Stimulated activated CD8-positive, alpha-beta memory T cell treated with anti-CD3 and anti-CD28 coated beads, Interleukin-4, amount 100 ng/mL, for 1 hour (primary cell): ENCODE measurements around the gene CORO1A.
"Not testable (repeated sequence)": the region's sequence is repeated elsewhere in the genome, so short reads cannot be mapped to it uniquely, and the experiment has no call there.

Experiments
- DNase-seq, 2 donors: peaks; one replicate each; pipeline ENCODE4 v3.0.0-alpha.2; 2020; ENCODE audit warnings: low read depth in 2 of 2, low spot score in 1 of 2

Gene CORO1A

DNA sequence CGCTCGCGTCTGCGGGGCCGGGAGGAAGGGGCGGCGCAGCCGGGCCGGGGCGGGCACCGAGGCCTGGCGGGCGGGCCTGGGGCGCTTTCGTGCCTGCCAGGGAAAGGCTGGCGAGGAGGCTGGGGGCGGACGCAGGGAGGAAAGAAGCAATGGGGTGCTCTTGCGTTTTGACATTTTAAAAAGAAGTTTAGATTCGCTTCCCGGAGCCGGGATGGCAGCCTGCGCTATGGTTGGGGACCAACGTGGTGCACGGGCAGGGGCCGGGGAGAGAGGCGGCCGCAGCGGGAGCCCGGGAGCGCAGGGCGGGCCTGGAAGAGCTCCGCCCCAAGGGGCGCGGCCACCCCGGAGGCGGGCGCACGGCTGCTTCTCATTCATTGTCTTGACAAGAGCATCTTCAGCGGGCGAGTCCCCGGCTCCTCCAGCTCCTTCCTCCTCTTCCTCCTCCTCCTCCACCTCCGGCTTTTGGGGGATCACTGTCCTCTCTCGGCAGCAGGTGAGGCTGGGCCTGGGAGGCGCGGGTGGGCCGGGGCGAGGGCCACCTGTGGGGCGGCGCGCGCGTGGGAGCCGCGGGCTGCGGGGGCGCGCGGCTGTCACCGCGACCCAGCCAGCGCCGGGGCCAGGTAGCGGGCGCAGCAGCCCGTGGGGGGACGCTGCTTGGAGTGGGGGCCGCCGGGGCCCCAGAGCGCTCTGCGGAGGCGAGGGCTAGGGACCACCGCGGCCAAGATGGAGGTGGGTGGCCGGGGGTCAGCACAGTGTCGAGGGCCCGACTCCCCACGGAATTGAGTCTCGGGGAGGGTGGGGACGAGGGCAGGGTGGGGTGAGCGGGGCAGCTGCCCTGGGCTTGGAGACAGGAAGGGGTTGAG, at the start of gene CORO1A:
TSS of gene CORO1A (plus strand) at position 370 of the 863 bp plus-strand sequence. CDS start 1,608 bp downstream, outside the sequence.
- DNase-seq = peak; percentile 63 to 68

DNA sequence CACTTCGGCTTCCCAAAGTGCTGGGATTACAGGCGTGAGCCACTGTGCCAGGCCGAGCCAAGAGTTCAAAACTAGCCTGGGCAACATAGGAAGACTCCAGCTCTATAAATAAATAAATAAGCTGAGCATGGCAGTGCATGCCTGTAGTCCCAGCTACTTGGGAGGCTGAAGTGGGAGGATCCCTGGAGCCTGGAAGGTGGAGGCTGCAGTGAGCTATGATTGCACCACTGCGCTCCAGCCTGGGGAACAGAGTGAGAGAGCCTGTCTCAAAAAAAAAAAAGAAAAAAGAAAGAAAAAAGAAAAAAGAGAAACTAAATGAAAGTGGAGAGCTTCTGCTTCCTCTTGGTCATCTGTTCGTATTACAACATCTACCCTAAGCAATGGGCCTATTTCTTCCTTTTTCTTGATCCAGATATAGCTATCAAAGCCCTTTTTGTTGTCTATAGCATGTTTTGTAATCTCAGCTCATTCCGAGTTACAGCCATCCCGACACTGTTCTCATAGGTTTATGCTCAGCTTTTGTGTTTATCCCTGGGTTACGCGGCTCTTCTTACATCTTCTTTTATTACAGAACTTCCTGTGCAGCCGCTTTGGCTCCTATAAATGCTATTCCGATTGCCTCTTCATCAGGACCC, 46.3 kb upstream of the CORO1A start:
- no peak for DNase-seq

DNA sequence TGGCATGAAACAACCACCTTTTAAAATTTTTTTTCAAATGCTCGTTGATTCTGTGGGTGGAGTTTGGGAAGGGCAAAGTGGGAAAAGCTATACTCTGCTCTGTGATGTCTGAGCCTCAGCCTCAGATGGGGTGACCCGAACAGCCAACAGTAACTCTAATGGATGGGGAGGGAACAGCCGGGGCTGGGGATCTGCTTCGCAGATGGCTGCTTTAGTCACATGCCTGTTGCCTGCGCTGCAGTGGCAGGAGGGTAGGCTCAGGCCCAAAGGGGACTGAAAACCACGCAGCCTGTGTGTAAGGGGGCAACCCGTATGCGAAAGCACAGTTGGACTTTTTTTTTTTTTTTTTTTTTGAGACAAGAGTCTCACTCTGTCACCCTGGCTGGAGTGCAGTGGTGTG, 45.5 kb upstream of the CORO1A start:
- no peak for DNase-seq

DNA sequence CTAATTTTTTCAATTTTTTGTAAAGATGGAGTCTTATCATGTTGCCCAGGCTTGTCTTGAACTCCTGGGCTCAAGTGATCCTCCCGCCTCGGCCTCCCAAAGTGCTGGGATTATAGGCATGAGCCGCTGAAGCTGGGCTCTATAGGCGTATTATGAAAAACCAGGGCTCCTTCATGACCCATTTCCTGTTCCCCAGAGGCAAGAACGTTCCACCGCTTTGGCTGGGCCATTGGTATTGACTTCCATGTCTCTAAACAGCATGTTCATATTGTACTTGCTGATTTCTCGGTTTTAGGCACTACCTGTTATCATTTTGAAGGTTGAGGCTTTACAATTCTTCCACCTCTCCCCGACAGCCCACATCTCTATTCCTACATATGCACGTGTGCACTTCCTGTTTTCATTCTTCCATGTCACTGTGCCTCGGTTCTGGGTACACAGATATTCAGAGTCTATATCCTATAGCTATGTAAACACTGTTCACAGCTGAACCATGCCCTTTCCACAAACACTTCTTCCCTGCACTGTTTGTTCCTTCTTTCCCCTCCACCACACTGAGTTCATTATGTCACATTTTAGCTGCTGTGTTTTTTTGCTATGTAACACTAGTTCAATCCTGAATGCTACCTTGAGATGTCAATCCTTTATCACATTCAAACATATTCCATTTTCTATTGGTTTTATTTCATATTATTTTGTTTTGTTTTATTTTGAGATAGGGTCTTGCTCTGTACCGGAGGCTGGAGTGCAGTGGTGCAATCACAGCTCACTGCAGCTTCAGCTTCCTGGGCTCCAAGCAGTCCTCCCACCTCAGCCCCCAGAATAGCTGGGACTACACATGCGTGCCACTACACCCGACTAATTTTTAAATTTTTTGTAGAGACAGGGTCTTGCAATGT, 43.6 kb upstream of the CORO1A start:
- no peak for DNase-seq

GRCh38 chr16:30141750-30142149, 41.7 kb upstream of the CORO1A start:
- DNase-seq = no peak

DNA sequence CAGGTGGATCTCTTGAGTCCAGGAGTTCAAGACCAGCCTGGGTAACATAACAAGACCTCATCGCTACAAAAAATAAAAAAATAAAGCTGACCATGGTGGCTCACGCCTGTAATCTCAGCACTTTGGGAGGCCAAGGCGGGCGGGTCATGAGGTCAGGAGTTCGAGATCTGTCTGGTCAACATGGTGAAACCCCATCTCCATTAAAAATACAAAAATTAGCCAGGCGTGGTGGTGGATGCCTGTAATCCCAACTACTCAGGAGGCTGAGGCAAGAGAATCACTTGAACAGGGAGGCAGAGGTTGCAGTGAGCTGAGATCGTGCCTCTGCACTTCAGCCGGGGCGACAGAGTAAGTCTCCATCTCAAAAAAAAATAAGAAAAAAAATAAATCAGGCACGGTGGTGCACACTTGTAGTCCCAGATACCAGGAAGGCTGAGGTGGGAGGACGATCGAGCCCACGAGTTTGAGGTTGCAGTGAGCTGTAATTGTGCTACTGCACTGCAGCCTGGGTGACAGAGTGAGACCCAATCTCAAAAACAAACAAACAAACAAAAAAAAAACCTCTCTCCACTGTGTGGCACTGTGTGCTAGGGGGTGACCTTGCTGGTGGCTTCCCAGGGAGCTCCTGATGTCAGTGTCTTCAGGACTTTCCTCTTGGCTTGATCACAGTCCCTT, 40.6 kb upstream of the CORO1A start:
- DNase-seq = no peak

GRCh38 chr16:30143347-30143702, 40.1 kb upstream of the CORO1A start:
- DNase-seq = no peak

GRCh38 chr16:30144017-30144416, 39.4 kb upstream of the CORO1A start:
- DNase-seq = no peak

- no peak for DNase-seq
These were observed 38.5 kb upstream of the CORO1A start for GRCh38 chr16:30144917-30145316.

GRCh38 chr16:30145657-30146056, 37.7 kb upstream of the CORO1A start:
- DNase-seq = no peak

DNA sequence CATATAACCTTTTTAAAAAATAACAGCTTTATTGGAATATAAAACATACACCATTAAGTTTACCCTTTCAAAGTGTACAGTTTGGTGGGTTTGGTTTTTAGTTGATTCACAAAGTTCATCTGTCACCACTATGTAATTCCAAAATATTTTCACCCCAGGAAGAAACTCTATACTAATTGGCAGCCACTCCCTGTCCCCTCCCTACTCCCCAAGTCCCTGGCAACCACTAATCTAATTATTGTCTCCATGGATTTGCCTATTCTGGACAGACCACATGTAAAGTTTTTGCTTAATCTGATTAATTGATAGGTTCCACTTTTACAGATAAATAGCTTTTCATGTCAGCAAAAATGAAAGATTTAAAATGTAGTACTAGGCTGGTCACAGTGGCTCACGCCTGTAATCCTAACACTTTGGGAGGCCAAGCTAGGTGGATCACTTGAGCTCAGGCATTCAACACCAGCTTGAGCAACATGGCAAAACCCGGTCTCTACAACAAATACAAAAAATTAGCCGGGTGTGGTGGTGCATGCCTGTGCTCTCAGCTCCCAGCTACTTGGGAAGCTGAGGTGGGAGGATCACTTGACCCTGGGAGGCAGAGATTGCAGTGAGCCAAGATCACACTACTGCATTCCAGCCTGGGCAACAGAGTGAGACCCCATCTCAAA, 35.4 kb upstream of the CORO1A start:
- DNase-seq = no peak

DNA sequence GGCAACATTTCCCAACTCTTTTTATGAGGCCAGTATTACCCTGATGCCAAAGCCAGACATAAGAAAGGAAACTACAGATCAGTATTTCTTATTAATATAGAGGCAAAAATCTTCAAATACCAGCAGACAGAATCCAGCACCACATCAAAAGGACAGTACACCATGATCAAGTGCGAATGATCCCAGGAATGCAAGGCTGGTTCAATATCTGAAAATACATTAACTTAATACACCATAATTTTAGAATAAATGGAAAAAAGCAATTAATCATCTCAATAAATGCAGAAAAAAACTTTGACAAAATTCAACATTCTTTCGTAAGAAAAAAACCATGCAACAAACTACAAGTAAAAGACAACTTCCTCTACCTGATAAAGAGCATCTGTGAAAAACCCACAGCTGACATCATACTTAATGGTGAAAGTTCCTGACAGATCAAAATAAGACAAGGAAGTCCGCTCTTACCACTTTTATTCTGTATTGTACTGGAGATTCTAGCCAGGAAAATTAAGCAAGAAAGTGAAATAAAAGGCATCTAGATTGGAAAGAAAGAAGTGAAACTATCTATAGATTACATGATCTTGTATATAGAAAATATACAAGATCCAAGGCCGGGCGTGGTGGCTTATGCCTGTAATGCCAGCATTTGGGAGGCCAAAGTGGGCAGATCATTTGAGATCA, 34.0 kb upstream of the CORO1A start:
- no peak for DNase-seq

DNA sequence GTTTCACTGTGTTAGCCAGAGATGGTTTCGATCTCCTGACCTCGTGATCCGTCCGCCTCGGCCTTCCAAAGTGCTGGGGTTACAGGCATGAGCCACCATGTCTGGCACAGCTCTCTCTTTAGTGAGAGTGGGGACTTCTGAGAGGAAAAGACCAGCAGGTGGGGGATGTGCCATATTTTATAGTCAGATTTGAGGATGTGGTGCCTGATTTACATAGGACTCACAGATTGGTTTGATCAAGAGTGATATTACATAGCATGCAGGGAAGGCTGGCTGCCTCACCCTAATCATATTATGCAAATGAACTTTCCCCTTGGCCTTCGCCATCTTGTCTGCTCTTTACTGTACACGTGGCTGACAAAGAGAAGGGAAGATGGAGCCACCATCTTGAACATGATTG, 32.3 kb upstream of the CORO1A start:
- DNase-seq = no peak

- no peak for DNase-seq
These were observed 30.9 kb upstream of the CORO1A start for GRCh38 chr16:30152517-30152916.

- DNase-seq = no peak
These were observed 28.2 kb upstream of the CORO1A start for GRCh38 chr16:30155188-30155587.

DNA sequence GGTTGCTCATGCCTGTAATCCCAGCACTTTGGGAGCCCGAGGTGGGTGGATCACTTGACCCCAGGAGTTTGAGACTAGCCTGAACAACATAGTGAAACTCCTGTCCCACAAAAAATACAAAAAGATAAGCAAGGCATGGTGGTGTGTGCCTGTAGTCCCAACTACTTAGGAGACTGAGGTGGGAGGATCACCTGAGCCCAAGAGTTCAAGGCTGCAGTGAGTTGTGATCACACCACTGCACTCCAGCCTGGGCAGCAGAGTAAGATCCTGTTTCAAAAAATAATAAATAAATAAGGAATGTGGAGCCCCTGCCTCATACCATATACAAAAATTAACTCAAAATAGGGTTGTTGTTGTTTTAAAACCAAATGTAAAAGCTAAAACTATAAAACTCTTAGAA, 26.2 kb upstream of the CORO1A start:
- no peak for DNase-seq

- DNase-seq = no peak
These were observed 19.9 kb upstream of the CORO1A start for GRCh38 chr16:30163538-30163937.

- DNase-seq = no peak
These were observed 17.1 kb upstream of the CORO1A start for GRCh38 chr16:30166202-30166902.

DNA sequence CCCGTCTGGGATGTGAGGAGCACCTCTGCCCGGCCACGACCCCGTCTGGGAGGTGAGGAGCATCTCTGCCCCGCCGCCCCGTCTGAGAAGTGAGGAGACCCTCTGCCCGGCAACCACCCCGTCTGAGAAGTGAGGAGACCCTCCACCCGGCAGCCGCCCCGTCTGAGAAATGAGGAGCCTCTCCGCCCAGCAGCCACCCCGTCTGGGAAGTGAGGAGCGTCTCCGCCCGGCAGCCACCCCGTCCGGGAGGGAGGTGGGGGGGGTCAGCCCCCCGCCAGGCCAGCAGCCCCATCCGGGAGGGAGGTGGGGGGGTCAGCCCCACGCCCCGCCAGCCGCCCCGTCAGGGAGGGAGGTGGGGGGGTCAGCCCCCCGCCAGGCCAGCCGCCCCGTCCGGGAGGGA, 14.7 kb upstream of the CORO1A start:
- not testable (repeated sequence) for DNase-seq
